GM19043 (cell line): Measurements from ENCODE around the gene MCTP1.

Experiments
- ATAC-seq: cut with Tn5 transposase; IDR thresholded peaks from one replicate; pipeline ENCODE4 v1.9.1; 2021; ENCODE audit warnings: low read depth; ENCODE audit not compliant: unreplicated experiment

Gene MCTP1

DNA sequence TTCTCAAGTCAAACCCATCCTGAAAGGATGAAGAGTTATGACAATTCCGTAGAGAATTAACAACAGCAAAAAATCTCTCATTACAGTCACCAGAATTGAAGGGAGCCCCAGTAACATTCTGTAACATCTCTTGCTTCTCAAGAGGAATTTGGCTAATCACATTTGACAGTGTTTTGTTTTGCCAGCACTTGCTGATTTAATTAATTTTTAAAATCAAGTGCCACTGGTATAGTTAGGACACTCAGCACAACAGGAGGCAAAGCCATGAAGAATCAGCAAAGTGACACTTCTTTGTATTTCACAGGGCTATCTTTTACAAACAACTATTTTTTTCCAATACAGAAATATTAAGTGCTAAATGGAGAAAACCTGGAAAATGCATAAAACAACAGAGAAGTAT is 152.8 kb downstream of the MCTP1 start:
- ATAC-seq, result no peak

DNA sequence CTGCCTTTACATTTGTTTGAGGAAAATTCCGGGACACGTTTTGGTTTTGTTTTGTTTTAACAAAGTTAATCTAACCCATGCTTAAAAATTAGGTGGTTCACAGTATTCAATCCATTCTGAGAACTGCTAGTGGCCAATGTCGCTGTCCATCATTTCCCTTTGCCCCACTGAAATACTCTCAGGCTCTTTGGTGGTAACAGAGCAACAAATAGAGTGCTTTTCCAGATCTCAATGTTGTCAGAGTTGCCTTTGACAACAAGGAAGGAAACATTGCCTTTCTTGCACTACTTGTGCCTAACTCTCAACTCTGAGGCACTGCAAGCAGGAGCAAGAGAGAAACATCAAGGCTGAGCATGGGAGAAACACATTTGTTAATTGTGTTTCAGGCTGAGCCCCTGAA is 154.0 kb downstream of the MCTP1 start:
- ATAC-seq, result no peak

DNA sequence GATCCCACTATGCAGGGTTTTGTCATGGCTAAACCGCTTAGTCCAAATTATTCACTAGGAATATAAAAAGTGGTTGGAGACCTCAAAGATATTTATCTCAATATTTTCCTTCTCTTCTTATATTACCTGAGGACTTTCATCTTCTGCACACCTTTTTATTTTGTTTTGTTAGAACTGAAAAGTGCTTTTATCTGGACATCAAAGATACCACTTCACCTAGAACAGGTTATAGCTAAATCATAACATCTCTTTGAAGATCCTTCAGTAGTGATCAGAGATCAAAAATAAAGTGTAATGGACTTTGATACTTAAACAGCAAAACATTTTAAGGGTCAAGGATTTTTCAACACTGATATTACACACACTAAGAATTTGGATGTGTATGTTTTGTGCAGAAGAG is 160.2 kb downstream of the MCTP1 start:
- ATAC-seq, result no peak

DNA sequence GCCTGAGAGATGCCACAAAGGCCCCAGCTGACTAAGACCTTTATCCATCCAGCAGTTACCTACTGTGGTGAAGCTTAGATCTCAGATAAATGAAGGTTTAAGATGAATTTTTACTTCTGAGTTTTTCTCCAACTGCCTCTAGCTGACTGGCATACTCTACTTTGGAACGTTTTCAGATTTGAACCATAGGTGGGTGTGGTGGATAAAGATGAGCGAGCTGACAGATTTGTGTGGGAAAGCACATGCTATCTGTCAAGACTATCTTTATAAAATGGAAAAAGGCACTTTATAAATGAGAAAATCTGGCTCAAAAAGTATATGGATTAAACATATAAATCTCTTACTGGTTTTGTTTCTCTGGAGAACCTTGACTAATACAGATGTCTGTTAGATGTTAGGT is 160.8 kb downstream of the MCTP1 start:
- no peak for ATAC-seq

DNA sequence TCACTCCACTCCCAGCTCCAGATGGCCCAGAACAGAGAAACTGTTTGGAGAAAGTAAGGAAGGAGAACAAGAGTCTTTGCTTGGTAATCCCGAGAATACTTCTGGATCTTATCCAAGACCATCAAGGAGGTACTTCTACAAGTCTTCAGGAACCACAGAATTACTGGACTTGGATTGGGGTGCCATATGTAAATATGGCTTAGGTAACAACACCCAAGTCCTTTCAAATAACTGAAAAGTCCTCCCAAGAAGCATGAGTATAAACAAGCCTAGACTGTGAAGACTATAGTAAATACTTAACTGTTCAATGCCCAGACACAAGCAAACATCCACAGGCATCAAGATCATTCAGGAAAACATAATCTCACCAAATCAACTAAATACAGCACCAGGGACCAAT is 170.0 kb downstream of the MCTP1 start:
- no peak for ATAC-seq

DNA sequence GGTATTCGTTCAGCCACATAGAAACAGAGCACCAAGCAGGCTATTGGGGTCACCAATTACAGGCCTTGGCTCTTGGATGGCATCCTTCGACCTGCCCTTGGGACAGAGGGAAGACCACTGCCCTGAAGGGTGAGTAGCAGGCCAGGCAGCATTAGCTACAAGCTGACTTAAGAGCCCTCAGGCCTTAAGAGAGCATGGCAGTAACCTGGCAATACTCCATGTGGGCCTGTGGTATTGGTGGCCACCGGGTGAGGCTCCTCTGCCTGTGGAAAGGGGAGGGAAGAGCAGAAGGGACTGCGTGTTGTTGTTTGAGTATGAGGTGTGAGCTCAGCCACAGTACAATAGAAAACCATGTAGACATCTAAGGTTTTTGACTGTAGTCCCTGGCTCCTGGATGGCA is 170.6 kb downstream of the MCTP1 start:
- no peak for ATAC-seq

DNA sequence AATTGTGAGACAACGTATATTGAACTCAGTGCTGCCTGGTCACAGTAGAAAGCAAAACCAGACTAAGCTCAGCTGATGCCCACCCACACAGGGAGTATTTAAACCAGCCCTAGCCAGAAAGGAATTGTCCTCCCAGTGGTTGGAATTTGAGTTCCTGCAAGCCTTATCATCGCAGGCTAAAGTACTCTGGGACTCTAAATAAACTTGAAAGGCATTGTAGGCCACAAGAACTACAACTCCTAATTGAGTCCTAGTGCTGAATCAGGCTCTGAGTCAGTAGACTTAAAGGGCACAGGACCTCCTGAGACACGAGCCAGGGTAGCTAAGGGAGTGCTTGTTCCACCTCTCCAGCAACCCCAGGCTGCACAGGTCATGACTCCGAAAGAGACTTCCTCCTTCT is 171.4 kb downstream of the MCTP1 start:
- no peak for ATAC-seq

DNA sequence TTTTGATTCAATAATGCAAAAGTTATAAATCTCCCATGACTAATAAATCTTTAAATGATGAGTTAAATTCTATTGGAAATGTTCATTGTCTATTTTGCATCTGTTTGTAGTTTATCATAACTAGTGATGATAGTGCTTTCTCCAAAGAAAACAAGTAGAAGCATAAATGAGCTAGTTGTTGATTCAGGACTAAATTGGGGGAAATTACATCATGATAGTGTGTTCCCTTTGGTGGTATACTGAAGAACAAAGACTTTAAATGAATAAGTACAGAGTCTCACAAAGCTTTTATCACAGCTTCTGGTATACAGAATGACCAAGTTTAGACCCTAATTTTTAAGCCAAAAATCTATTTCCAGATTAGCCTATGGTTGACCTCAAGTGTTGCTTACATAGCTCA is 173.8 kb downstream of the MCTP1 start:
- ATAC-seq, result no peak

DNA sequence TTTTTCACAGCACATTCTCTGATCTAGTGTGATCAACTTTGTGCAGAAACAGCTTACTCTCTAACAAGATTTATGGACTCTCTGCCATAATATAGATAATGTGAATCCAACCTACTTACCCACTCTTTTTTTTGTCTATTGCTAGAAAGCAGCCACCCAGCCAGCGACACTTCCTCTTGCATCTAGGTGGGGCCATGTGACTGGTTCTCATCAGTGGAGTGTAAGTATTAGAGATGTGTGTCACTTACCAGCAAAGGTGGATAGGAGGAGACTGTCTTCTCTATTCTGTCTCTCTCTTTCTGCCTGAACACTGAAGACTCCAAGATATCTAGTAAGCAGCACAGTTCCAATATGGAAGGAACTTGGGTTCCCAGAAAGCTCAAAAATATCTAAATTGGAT is 174.8 kb downstream of the MCTP1 start:
- ATAC-seq, result peak; percentile 58

DNA sequence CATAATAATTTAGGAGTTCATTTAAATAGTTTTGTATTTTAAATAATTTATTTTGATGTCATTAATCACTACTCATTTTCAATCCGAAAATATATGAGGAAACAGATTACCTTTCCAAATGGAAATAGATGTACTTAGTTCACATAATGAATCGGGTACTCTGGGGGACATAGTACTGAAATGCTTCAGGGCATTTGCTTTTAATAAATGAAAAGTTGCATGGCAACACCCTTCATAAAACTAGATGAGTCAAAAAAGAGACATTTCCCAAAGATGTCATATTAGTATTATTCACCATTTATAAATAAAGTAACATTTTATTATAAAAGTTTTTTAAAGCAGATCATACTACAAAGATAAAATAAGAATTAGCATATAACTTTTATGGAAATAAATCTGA is 177.8 kb downstream of the MCTP1 start:
- ATAC-seq, result no peak

DNA sequence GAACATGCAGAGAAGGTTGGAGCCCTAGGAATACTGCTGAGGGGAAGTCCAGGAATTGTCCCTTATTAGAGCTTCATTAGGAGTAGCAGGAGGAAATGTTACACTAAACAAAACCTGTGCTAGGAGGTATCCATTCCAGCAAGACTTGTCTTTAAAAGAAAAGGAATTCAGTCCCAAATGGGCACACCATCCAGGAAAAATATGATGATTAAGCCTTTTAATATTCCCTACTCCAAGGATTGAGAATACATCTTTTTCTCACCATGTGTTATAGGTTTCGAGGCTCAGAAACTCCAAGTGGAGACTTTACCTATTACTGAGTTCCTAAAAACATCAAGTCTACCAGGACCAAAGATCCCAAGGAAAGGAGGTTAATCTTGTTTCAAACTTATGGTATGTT is 179.3 kb downstream of the MCTP1 start:
- ATAC-seq, result no peak

DNA sequence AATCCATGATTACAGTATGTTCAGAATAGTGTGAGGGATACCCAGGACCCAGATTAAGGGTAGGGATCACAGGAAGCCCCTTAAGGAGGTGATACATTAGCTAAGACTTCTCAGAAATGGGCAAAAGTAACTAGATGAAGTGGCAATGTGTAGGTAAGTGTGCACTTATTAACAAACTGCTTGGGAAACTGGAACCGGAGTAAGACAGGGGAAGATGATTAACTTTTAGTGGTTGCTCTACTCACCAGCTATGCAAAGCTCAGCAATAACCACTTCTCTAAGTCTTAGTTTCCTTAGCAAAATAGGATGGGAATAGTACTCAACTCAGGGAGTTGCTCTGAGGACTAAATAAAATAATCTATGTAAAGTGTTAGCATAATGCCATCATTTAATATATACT is 182.2 kb downstream of the MCTP1 start:
- ATAC-seq, result peak; percentile 99

DNA sequence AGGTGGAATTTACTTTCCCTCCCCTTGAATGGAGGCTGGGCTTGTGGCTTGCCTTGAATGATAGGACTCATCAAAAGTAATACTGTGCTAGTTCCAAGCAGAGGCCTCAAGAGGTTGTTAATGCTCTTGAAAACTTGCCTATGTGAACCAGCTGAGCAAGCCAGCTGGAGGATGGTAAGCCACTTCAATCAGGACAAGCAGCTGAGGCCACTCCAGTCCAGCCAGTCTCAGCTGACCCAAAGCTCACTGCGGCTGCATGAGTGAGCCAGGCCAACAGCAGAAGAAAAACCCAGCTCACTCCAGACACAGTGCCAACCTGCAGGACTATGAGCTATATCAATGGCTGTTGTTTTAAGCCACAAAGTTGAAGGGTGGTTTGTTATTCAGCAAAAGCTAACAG is 182.8 kb downstream of the MCTP1 start:
- peak; percentile 23 for ATAC-seq

DNA sequence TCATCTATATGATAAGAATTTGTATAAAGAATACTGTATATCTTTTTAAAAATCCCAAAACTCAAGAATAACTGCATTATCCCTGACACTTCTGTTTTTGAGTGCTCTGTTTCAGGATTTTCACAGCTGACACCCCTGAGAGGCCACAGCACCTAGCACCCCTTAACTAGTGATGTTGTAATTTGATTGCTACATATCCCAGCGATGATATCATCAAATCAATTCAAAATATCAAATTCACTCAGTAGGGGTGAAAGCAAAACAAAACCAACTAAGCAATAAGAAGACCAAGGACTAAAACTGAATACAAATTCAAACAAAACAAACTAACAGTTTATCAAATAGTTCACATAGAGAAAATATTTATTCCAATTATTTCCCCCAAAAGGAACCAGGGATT is 184.3 kb downstream of the MCTP1 start:
- ATAC-seq, result no peak

DNA sequence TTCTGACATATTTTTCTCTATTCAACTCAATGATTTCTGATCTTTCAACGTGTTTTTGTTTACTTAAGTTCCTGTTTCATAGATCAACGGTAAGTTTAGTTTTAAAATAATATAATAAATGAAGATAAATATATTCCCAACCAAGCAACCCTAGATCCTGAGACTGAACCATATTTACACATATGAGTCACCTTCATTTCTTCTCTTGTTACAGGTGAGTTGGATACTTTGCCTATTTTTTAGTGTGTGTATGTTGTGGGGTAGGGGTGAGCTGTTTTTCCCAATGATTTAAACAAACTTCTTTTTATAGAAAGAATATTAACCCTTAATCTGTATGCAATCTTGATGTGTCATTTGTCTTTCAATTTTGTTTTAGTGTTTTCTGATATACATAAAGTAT is 186.9 kb downstream of the MCTP1 start:
- no peak for ATAC-seq

DNA sequence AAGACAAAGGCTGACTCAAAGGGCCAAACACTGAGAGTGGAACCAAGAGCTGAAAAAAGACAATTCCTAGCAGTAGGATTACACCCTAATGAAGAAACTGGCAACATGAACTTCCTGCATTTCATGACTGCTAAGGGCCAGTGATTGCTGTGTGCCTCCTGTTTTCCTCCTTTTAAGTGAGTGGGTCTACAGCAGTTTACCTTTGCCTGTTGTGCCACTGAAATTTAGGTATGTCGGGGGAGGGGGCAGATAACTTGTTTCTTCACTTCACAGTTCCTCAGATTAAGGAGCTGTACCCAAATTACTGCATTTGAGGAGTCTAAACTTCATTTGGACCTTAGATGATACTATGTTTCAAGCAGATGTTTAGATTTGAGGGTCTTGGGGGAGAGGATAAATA is 191.7 kb downstream of the MCTP1 start:
- ATAC-seq, result no peak

DNA sequence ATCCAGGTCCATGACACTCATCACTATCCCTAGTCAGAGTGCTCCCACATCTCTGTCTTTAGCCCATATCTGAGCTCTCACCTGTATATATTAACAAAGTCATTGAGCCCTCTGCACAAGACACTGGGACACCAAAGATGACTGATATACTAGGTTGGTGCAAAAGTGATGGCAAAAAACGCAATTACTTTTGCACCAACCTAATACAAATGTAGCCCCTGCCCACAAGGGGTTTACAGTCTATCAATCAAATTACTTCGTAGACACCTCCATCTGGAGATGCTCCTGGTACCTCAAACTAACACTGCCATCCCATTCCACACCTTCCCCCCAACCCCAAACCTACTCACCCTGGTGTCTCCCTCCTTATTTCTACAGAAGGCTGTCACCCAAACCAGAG is 194.1 kb downstream of the MCTP1 start:
- no peak for ATAC-seq

DNA sequence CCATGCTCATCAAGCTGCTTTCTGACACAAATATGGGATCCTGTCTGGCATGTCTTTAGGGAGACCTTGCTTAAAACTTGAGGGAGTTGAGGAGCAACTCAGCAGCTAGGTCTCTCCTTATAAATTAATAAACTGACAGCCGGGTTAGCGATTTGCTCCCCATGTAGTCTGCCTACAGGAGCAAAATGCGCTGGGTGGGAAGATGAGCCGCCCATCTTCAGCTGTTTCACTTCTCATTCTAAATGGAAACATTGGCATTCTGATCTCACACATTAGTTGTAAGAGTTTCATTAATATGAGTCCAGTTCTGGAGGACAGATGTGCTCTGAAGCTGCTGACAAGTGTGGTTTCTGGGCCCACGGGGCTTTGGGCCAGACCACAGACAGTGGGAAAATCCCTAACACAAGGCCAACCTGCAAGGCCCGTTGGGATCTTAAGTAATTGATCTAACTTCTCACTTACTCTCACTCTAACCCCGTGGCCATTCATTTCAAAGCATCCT is 197.0 kb downstream of the MCTP1 start:
- ATAC-seq, result peak; percentile 73

DNA sequence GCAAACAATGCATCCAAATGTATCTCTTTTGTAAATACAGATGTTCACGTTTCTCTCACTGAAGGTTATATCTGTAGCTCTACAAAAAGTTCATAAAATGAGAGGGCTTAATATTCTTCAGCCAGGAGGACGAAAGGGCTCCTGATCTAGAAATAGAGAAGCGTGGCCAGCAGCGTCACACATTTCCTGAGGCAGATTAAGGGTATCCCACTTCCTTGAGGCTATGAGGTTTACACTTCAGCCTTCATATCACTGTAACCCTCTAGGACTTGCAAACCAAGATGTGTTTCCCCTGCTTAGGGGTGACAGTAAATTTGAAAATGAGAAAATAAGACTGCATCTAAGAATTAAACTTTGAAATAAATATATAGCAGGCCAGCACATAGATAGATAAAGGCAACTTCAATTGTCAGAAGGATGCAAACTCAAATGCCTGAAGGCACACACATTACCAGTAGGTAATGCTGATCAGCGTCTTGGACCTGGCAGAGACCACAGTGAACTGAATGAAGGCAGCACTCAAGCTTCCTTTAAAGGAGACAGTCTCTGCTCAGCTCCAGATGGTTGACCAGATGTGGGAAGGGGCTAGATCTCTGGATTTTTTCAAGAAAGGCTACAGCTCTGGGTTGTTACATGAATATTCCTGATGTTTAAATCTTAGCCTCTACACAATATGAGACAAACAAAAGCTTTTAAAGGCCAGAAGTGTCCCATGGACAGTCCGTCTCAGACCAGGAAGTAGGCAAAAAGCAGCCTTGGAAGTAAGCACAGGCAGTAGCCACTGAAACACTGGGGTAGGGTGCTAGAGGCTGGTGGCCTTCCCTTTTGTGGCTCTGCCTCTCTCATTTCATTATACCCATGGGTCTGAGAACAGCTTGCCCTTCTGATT is 197.7 kb downstream of the MCTP1 start:
- ATAC-seq, result peak; percentile 33

DNA sequence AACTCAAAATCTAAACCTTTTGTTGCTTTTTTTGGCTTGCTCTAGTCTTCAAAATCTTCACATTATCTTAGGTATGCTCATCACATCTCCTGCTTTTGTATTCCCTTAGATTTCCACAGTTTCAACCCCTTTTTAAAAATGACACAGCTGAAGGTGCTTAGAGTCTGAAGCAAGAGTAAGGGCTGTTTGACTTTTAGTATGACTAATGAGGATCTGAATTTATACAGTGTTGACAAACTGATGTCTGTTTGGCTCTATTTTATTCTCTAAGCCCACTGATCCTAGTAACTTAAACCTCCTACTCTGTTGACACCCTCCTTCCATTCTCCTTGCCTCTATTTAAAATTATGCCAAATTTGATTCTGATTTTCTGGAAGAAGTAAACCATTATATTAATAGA is 200.1 kb downstream of the MCTP1 start:
- no peak for ATAC-seq

DNA sequence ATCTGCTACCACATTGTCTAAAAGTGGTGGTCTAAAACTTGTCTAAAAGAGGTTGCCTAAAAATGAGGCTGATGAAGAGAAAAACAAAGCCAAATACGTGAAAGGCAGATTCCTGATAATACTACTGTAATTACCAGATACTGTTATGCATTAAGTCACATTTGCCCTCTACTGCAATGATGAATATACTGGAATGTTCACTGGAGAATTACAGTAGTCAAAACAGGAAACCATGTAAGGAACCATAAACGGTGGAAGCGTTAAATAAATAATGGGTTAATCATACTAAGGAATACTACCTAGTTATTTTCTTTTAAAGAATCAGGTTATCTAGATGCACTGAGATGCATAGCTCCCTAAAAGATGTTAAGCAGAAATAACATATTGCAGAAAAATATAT is 201.3 kb downstream of the MCTP1 start:
- no peak for ATAC-seq

DNA sequence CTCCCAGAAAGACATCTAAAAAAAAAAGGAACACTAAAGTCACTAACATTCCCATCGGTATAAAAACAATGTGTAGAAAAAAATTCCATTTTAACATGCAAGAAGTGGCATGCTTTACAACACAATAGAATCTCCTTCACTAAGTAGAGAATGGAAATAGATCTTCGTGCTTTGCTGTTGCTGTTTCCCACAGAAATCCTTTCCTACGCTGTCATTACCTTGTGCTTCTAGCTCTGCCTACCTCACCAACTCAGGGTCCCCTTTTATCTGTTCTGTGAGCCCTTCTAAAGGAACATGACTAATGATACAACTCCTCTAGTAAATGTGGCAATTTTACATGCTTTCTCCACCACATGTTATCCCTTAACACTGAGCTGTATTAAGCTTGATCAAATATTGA is 202.9 kb downstream of the MCTP1 start:
- peak; percentile 9 for ATAC-seq
